GM12878 (cell line): Measurements from ENCODE around the gene PTPRN2. TPM values are rescaled to one million over a fixed set of nuclear protein-coding genes. Genes with fewer than 3 reads are reported as not detected.

Experiments
- ATAC-seq: fragments of 200-7000 bp; cut with Tn5 transposase; 3 replicates; pipeline ENCODE4 v1.9.1; 2020; ENCODE audit warnings: mild to moderate bottlenecking, moderate library complexity
- BruUV-seq: library from RNA; stranded (reverse); fragments of 400-500 nt; replicated peaks from 2 replicates; lab custom pipeline; 2021; lab: Mats Ljungman, UMichigan
- CTCF ChIA-PET: fragments of 300-600 bp; sonication (Branson Sonifier 250); formaldehyde crosslinking; extraction: SDS; loops from one replicate; lab custom pipeline; 2021; ENCODE audit warnings: inconsistent platforms; lab: Yijun Ruan, JAX
- POLR2A ChIA-PET: fragments of 350-600 bp; formaldehyde crosslinking; extraction: SDS; loops from one replicate; lab custom pipeline; 2021; ENCODE audit warnings: inconsistent platforms; lab: Charles Lee
- RAD21 ChIA-PET: fragments of 300-600 bp; sonication (Branson Sonifier 250); formaldehyde crosslinking; loops from one replicate; lab custom pipeline; 2023; ENCODE audit warnings: antibody characterized with exemption; ENCODE audit not compliant: unreplicated experiment; lab: Charles Lee
- SMC1A ChIA-PET: fragments of 300-600 bp; sonication (Branson Sonifier 250); formaldehyde crosslinking; loops from one replicate; lab custom pipeline; 2023; ENCODE audit not compliant: unreplicated experiment, uncharacterized antibody; lab: Charles Lee
- DNase-seq: peaks from one replicate; pipeline ENCODE4 v3.0.0-alpha.2; 2011; ENCODE audit warnings: low read depth, low spot score
- FAIRE-seq: peaks from 3 replicates; lab custom pipeline; 2011; peaks lifted over from hg19 to GRCh38; lab: Jason Lieb, UNC
- H2AFZ ChIP-seq: 2 replicates; pipeline ENCODE4 v1.6.0; 2011; ENCODE audit warnings: low read depth, low read length, control low read depth; ENCODE audit not compliant: control insufficient read depth
- H3K27ac ChIP-seq: 2 replicates; pipeline ENCODE4 v1.5.1; 2011; ENCODE audit warnings: control low read depth; ENCODE audit not compliant: control insufficient read depth, insufficient read depth
- H3K27me3 ChIP-seq, 2 experiments: replicated peaks in 1 of 2; 2 replicates each; pipeline versions ENCODE4 v1.6.0 to v1.6.1; 2011; ENCODE audit warnings: low read length in 1 of 2; ENCODE audit not compliant: control insufficient read depth in 2 of 2, insufficient read depth in 2 of 2
- H3K36me3 ChIP-seq, 2 experiments: 2 replicates each; pipeline ENCODE4 v1.5.1; 2011; ENCODE audit warnings: low read length in 1 of 2; ENCODE audit not compliant: control insufficient read depth in 2 of 2, insufficient read depth in 2 of 2
- H3K4me1 ChIP-seq: 2 replicates; pipeline ENCODE4 v1.6.1; 2011; ENCODE audit warnings: mild to moderate bottlenecking, low read length, moderate library complexity, mixed read lengths; ENCODE audit not compliant: control insufficient read depth, insufficient read depth
- H3K4me2 ChIP-seq: 2 replicates; pipeline ENCODE4 v1.6.0; 2011; ENCODE audit warnings: control low read depth; ENCODE audit not compliant: control insufficient read depth, insufficient read depth
- H3K4me3 ChIP-seq: fragments of 200-600 bp; sonication (generic); 2 replicates; pipeline ENCODE4 v1.5.1; 2016
- H3K79me2 ChIP-seq: 2 replicates; pipeline ENCODE4 v1.6.0; 2011; ENCODE audit warnings: low read length; ENCODE audit not compliant: control insufficient read depth, insufficient read depth
- H3K9ac ChIP-seq: 2 replicates; pipeline ENCODE4 v1.8.0; 2011; ENCODE audit warnings: low read length, control low read depth, mixed read lengths; ENCODE audit not compliant: control insufficient read depth, insufficient read depth
- H3K9me3 ChIP-seq: replicated peaks from 3 replicates; pipeline ENCODE4 v1.5.1; 2011; ENCODE audit warnings: mild to moderate bottlenecking, low read length; ENCODE audit not compliant: control insufficient read depth, insufficient read depth
- H4K20me1 ChIP-seq: 2 replicates; pipeline ENCODE4 v1.6.0; 2011; ENCODE audit not compliant: control insufficient read depth, insufficient read depth
- FOS ChIP-seq: IDR thresholded peaks from 3 replicates; pipeline ENCODE4 v1.6.1; 2011; ENCODE audit warnings: borderline replicate concordance; ENCODE audit not compliant: insufficient read length; ENCODE audit errors: extremely low read depth
- FOXK2 ChIP-seq: fragments of 450-650 bp; IDR thresholded peaks from 2 replicates; pipeline ENCODE4 v1.6.1; 2017; ENCODE audit warnings: mild to moderate bottlenecking, moderate library complexity
- POLR2AphosphoS5 ChIP-seq: IDR thresholded peaks from 2 replicates; pipeline ENCODE4 v1.6.1; 2011; ENCODE audit warnings: mild to moderate bottlenecking, low read length, inconsistent platforms
- POU2F2 ChIP-seq: IDR thresholded peaks from 3 replicates; pipeline ENCODE4 v1.6.1; 2011; ENCODE audit warnings: low read depth, mild to moderate bottlenecking, low read length, borderline replicate concordance
- RBBP5 ChIP-seq: fragments of 200-600 bp; sonication (generic); conservative IDR thresholded peaks from 2 replicates; pipeline ENCODE4 v1.6.1; 2016
- RFX5 ChIP-seq: IDR thresholded peaks from 2 replicates; pipeline ENCODE4 v1.6.1; 2011; ENCODE audit warnings: low read depth, low read length, improper control_type of control experiment
- SUZ12 ChIP-seq: fragments of 200-600 bp; sonication (generic); IDR thresholded peaks from one replicate; pipeline ENCODE4 v1.6.1; 2018; ENCODE audit warnings: antibody characterized with exemption, mild to moderate bottlenecking; ENCODE audit not compliant: unreplicated experiment
- ZNF384 ChIP-seq: IDR thresholded peaks from 2 replicates; pipeline ENCODE4 v1.6.1; 2012; ENCODE audit warnings: low read depth, mild to moderate bottlenecking, low read length, improper control_type of control experiment, borderline replicate concordance
- WGBS: methylation state at CpG from one replicate; pipeline ENCODE4 v1.1.6; 2016; ENCODE audit warnings: low lambda C conversion rate; ENCODE audit not compliant: insufficient replicate concordance, insufficient coverage; ENCODE audit errors: missing lambda C conversion rate; 5-methylcytosine and 5-hydroxymethylcytosine counted together
- in situ Hi-C: fragments of 300-500 bp; cut with MboI; formaldehyde crosslinking; loops from 9 replicates; pipeline ENCODE4 v1.14.3; 2018; ENCODE audit warnings: mixed read lengths
- intact Hi-C: fragments of 100-400 bp; cut with micrococcal nuclease; formaldehyde crosslinking; loops from one replicate; pipeline ENCODE4 v1.14.2; 2022; ENCODE audit not compliant: unreplicated experiment
- polyA plus RNA-seq, 11 experiments: library from polyadenylated mRNA; depleted of rRNA in 4 of 11; unstranded in 6 of 11; stranded (reverse) in 5 of 11; fragments of >200 nt; fragmentation: Nextera tagmentation in 4 of 11; fragmentation: Illumina TruSeq in 1 of 11; extraction: Ambion mirVana in 4 of 11; extraction: Trizol in 1 of 11; gene quantifications; 1 replicate in 1 of 11; 2 replicates in 10 of 11; pipeline versions ENCODE4 v1.2.1 to v1.2.3, GENCODE V29; 2011 to 2016; ENCODE audit warnings: inconsistent platforms in 2 of 11, missing spikeins in 2 of 11, low read depth in 1 of 11
- total RNA-seq, 4 experiments: library from RNA; depleted of rRNA in 3 of 4; stranded (reverse); fragments of >200 nt in 3 of 4; fragmentation: Illumina TruSeq in 1 of 4; extraction: Trizol in 1 of 4; gene quantifications; 2 replicates each; pipeline versions ENCODE4 v1.2.1 to v1.2.3, GENCODE V29; 2013 to 2021
- TF ChIP-seq, protein P1 (sequence below): IDR thresholded peaks from 2 replicates; pipeline ENCODE4 v1.6.1; 2012; ENCODE audit warnings: low read depth, low read length, improper control_type of control experiment
- TF ChIP-seq, protein P2 (sequence below): fragments of 450-650 bp; IDR thresholded peaks from 2 replicates; pipeline ENCODE4 v1.6.1; 2017; ENCODE audit warnings: mild to moderate bottlenecking

PTPRN2 gene
- total and polyA plus RNA-seq, 10 of the 15 experiments (the other 5 are each of a cell fraction or from before 2014, with no cell fraction given): 5.4 TPM; not detected in 9

DNA sequence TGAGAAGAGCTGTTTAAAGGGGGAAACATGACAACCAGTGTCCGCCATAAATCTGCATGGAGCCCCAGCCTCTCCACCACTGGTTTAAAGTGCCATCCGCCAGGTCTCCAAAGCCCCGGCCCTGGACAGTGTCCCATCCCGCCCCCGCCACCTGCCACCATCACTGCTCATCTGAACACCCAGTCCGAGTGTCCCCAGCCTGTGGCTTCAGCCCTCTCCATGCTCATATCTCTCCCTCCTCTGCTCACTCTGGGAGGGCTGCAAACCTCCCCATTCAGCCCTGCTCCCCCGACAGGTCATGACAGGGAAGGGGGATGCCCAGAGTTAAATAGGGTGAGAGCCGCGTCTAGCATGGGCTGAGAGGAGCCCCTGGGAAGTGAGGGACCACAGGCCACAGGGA lies 984.6 kb downstream of the PTPRN2 start:
- CTCF ChIA-PET: no interaction called here
- intact Hi-C loops (no loop called here), in situ Hi-C loops (no loop called here)
- Histone ChIP-seq H2AFZ (no peak overlapping the region), H3K9ac (no peak overlapping the region), H3K79me2 (no peaks in the 10 kb centered on the region), H3K4me1 (no peaks in the 10 kb centered on the region), H3K4me3 (no peak overlapping the region), H3K4me2 (no peak overlapping the region), H3K27ac (no peak overlapping the region), H3K36me3 (no peaks in the 10 kb centered on the region), H4K20me1 (no peaks in the 10 kb centered on the region), H3K27me3 (no peaks in the 10 kb centered on the region), H3K9me3 (no peaks in the 10 kb centered on the region; the same call in 2 of the 3 replicates)
- SMC1A ChIA-PET: no interaction called here
- DNase-seq (no peak), FAIRE-seq (no peak), ATAC-seq (no peak)
- TF ChIP-seq RBBP5: no peak
- TF ChIP-seq FOXK2: no peak
- no peak for TF ChIP-seq SUZ12
- no peak for TF ChIP-seq POLR2AphosphoS5
- TF ChIP-seq, protein P1, sequence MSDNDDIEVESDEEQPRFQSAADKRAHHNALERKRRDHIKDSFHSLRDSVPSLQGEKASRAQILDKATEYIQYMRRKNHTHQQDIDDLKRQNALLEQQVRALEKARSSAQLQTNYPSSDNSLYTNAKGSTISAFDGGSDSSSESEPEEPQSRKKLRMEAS: no peak
- TF ChIP-seq FOS: no peak
- no TSS peak for BruUV-seq
- RAD21 ChIA-PET: no interaction called here
- POLR2A ChIA-PET: no interaction called here
- 52% methylated on average over 9 of the region's 9 CpGs for WGBS

DNA sequence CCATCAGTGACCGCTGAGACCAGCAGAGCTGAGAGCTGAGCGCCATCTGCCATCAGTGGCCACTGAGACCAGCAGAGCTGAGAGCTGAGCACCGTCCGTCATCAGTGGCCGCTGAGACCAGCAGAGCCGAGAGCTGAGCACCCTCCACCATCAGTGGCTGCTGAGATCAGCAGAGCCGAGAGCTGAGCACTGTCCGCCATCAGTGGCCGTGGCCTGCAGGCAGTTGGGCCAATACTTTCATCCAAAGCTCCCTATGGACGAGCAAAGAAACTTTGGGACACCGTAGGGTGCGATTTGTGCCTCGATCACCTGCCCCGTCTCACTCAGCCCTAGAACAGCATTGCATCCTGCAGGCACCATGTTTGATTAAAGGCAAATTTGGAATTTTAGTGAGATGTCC lies 985.0 kb downstream of the PTPRN2 start:
- RAD21 ChIA-PET: no interaction called here
- Histone ChIP-seq H3K27me3 (no peaks in the 10 kb centered on the region), H3K36me3 (no peaks in the 10 kb centered on the region), H3K4me1 (no peaks in the 10 kb centered on the region), H3K4me3 (no peak overlapping the region), H2AFZ (no peak overlapping the region), H3K79me2 (no peaks in the 10 kb centered on the region), H3K4me2 (no peak overlapping the region), H3K9me3 (no peaks in the 10 kb centered on the region; the same call in 2 of the 3 replicates), H3K9ac (no peak overlapping the region), H3K27ac (no peak overlapping the region), H4K20me1 (no peaks in the 10 kb centered on the region)
- POLR2A ChIA-PET: no interaction called here
- 52% methylated on average over 14 of the region's 14 CpGs for WGBS
- CTCF ChIA-PET: no interaction called here
- in situ Hi-C loops (no loop called here), intact Hi-C loops (no loop called here)
- DNase-seq (no peak), ATAC-seq (no peak), FAIRE-seq (no peak)
- no peak for TF ChIP-seq POU2F2
- no peak for TF ChIP-seq RFX5
- TF ChIP-seq ZNF384: no peak
- TF ChIP-seq, protein P2, sequence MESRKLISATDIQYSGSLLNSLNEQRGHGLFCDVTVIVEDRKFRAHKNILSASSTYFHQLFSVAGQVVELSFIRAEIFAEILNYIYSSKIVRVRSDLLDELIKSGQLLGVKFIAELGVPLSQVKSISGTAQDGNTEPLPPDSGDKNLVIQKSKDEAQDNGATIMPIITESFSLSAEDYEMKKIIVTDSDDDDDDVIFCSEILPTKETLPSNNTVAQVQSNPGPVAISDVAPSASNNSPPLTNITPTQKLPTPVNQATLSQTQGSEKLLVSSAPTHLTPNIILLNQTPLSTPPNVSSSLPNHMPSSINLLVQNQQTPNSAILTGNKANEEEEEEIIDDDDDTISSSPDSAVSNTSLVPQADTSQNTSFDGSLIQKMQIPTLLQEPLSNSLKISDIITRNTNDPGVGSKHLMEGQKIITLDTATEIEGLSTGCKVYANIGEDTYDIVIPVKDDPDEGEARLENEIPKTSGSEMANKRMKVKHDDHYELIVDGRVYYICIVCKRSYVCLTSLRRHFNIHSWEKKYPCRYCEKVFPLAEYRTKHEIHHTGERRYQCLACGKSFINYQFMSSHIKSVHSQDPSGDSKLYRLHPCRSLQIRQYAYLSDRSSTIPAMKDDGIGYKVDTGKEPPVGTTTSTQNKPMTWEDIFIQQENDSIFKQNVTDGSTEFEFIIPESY: no peak
- no TSS peak for BruUV-seq
- SMC1A ChIA-PET: no interaction called here
